Measurements from ENCODE around the gene MAP3K15. TPM values are rescaled to one million over a fixed set of nuclear protein-coding genes. Genes with fewer than 3 reads are reported as not detected.
"Not testable (repeated sequence)": the region's sequence is repeated elsewhere in the genome, so short reads cannot be mapped to it uniquely, and the experiment has no call there.

MAP3K15 gene
- total RNA-seq, 2 experiments from 2014 or later, result 0.30 to 0.43 TPM

GRCh38 chrX:19512359-19512758 is 2.9 kb downstream of the MAP3K15 start:
- DNase-seq (no peak), ATAC-seq (ENCODE audit: low read depth) (no peak)
- H3K9me3 Mint-ChIP-seq, result peaks cover 2% of the 10 kb centered on the region
- H3K27ac Mint-ChIP-seq, result no peak overlapping the region
- peaks cover 4% of the 10 kb centered on the region for H3K4me1 Mint-ChIP-seq
- peaks cover 12% of the 10 kb centered on the region for H3K27me3 Mint-ChIP-seq
- POLR2A ChIA-PET, result no interaction called here
- no peaks in the 10 kb centered on the region for H3K36me3 Mint-ChIP-seq
- H3K4me3 Mint-ChIP-seq, result no peak overlapping the region

- H3K4me1 Mint-ChIP-seq, H3K27ac Mint-ChIP-seq: not testable (repeated sequence)
Measured at GRCh38 chrX:19511796-19512195, 3.5 kb downstream of the MAP3K15 start.

GRCh38 chrX:19496711-19497110 is 18.6 kb downstream of the MAP3K15 start:
- Mint-ChIP-seq H3K9me3 (no peaks in the 10 kb centered on the region), H3K27ac (no peak overlapping the region)

More at GRCh38 chrX:19511796-19512195, 3.5 kb downstream of the MAP3K15 start:
- H3K4me3 Mint-ChIP-seq; ATAC-seq (ENCODE audit: low read depth); DNase-seq; H3K9me3 Mint-ChIP-seq; H3K36me3 Mint-ChIP-seq; POLR2A ChIA-PET; H3K27me3 Mint-ChIP-seq: not testable (repeated sequence)

GRCh38 chrX:19487520-19488200 is 27.6 kb downstream of the MAP3K15 start:
- DNase-seq (no peak), ATAC-seq (ENCODE audit: low read depth) (no peak)
- POLR2A ChIA-PET, result no interaction called here
- Mint-ChIP-seq H3K9me3 (no peaks in the 10 kb centered on the region), H3K36me3 (no peaks in the 10 kb centered on the region), H3K4me1 (peaks cover 8% of the 10 kb centered on the region), H3K4me3 (no peak overlapping the region), H3K27ac (no peak overlapping the region), H3K27me3 (no peaks in the 10 kb centered on the region)

More at GRCh38 chrX:19496711-19497110, 18.6 kb downstream of the MAP3K15 start:
- DNase-seq (no peak), ATAC-seq (ENCODE audit: low read depth) (no peak)
- Mint-ChIP-seq H3K4me1 (no peaks in the 10 kb centered on the region), H3K4me3 (no peak overlapping the region), H3K36me3 (no peaks in the 10 kb centered on the region), H3K27me3 (peaks cover 3% of the 10 kb centered on the region)
- POLR2A ChIA-PET, result no interaction called here

- H3K27me3 Mint-ChIP-seq, result no peaks in the 10 kb centered on the region
- H3K9me3 Mint-ChIP-seq, result peaks cover 2% of the 10 kb centered on the region
- POLR2A ChIA-PET, result no interaction called here
- no peak overlapping the region for H3K4me3 Mint-ChIP-seq
- H3K4me1 Mint-ChIP-seq, result no peaks in the 10 kb centered on the region
- no peak for ATAC-seq (ENCODE audit: low read depth)
- H3K36me3 Mint-ChIP-seq, result no peaks in the 10 kb centered on the region
- no peak for DNase-seq
- no peak overlapping the region for H3K27ac Mint-ChIP-seq
Measured at GRCh38 chrX:19479458-19479857, 35.9 kb downstream of the MAP3K15 start.

- H3K9me3 Mint-ChIP-seq; H3K4me1 Mint-ChIP-seq; H3K27me3 Mint-ChIP-seq; H3K4me3 Mint-ChIP-seq; H3K27ac Mint-ChIP-seq; POLR2A ChIA-PET; H3K36me3 Mint-ChIP-seq; DNase-seq; ATAC-seq (ENCODE audit: low read depth): not testable (repeated sequence)
Measured at GRCh38 chrX:19468383-19468782, 46.9 kb downstream of the MAP3K15 start.

GRCh38 chrX:19462879-19463278 is 52.4 kb downstream of the MAP3K15 start:
- H3K9me3 Mint-ChIP-seq, result no peaks in the 10 kb centered on the region
- H3K4me3 Mint-ChIP-seq, result no peak overlapping the region
- ATAC-seq (ENCODE audit: low read depth) (no peak), DNase-seq (no peak)
- no peak overlapping the region for H3K27ac Mint-ChIP-seq
- POLR2A ChIA-PET, result no interaction called here
- no peaks in the 10 kb centered on the region for H3K36me3 Mint-ChIP-seq
- no peaks in the 10 kb centered on the region for H3K27me3 Mint-ChIP-seq
- H3K4me1 Mint-ChIP-seq, result no peaks in the 10 kb centered on the region

GRCh38 chrX:19462231-19462630 is 53.1 kb downstream of the MAP3K15 start:
- Mint-ChIP-seq H3K27ac (no peak overlapping the region), H3K27me3 (no peaks in the 10 kb centered on the region), H3K9me3 (no peaks in the 10 kb centered on the region), H3K36me3 (no peaks in the 10 kb centered on the region), H3K4me1 (no peaks in the 10 kb centered on the region), H3K4me3 (no peak overlapping the region)
- DNase-seq (no peak), ATAC-seq (ENCODE audit: low read depth) (no peak)
- POLR2A ChIA-PET, result no interaction called here

GRCh38 chrX:19457662-19458061 is 57.6 kb downstream of the MAP3K15 start:
- no peak overlapping the region for H3K4me3 Mint-ChIP-seq
- no peaks in the 10 kb centered on the region for H3K4me1 Mint-ChIP-seq
- ATAC-seq (ENCODE audit: low read depth) (no peak), DNase-seq (no peak)
- H3K27ac Mint-ChIP-seq, result no peak overlapping the region
- no peaks in the 10 kb centered on the region for H3K36me3 Mint-ChIP-seq
- no peaks in the 10 kb centered on the region for H3K9me3 Mint-ChIP-seq
- H3K27me3 Mint-ChIP-seq, result no peaks in the 10 kb centered on the region
- POLR2A ChIA-PET, result no interaction called here

GRCh38 chrX:19448077-19448476 is 67.2 kb downstream of the MAP3K15 start:
- H3K27ac Mint-ChIP-seq, result no peak overlapping the region
- H3K4me3 Mint-ChIP-seq, result no peak overlapping the region
- H3K36me3 Mint-ChIP-seq, result no peaks in the 10 kb centered on the region
- no peaks in the 10 kb centered on the region for H3K27me3 Mint-ChIP-seq
- no peak for ATAC-seq (ENCODE audit: low read depth)
- no peak for DNase-seq
- POLR2A ChIA-PET, result no interaction called here
- H3K4me1 Mint-ChIP-seq, result no peaks in the 10 kb centered on the region
- no peaks in the 10 kb centered on the region for H3K9me3 Mint-ChIP-seq

- Mint-ChIP-seq H3K27me3 (no peaks in the 10 kb centered on the region), H3K4me1 (no peaks in the 10 kb centered on the region)
- DNase-seq, result no peak
Measured at GRCh38 chrX:19446397-19446796, 68.9 kb downstream of the MAP3K15 start.

GRCh38 chrX:19445772-19446171 is 69.5 kb downstream of the MAP3K15 start:
- H3K27me3 Mint-ChIP-seq; ATAC-seq (ENCODE audit: low read depth); H3K4me3 Mint-ChIP-seq; H3K9me3 Mint-ChIP-seq; POLR2A ChIA-PET; H3K36me3 Mint-ChIP-seq; DNase-seq; H3K4me1 Mint-ChIP-seq; H3K27ac Mint-ChIP-seq: not testable (repeated sequence)

More at GRCh38 chrX:19446397-19446796, 68.9 kb downstream of the MAP3K15 start:
- no peaks in the 10 kb centered on the region for H3K36me3 Mint-ChIP-seq
- POLR2A ChIA-PET, result no interaction called here
- no peak overlapping the region for H3K4me3 Mint-ChIP-seq
- no peak for ATAC-seq (ENCODE audit: low read depth)
- no peaks in the 10 kb centered on the region for H3K9me3 Mint-ChIP-seq
- no peak overlapping the region for H3K27ac Mint-ChIP-seq

- DNase-seq (no peak), ATAC-seq (ENCODE audit: low read depth) (no peak)
- POLR2A ChIA-PET, result no interaction called here
- no peaks in the 10 kb centered on the region for H3K9me3 Mint-ChIP-seq
- no peaks in the 10 kb centered on the region for H3K27me3 Mint-ChIP-seq
- H3K4me1 Mint-ChIP-seq, result no peaks in the 10 kb centered on the region
- H3K36me3 Mint-ChIP-seq, result no peaks in the 10 kb centered on the region
- no peak overlapping the region for H3K27ac Mint-ChIP-seq
- H3K4me3 Mint-ChIP-seq, result no peak overlapping the region
Measured at GRCh38 chrX:19443869-19444526, 71.3 kb downstream of the MAP3K15 start.

GRCh38 chrX:19440713-19441112 is 74.6 kb downstream of the MAP3K15 start:
- no peak overlapping the region for H3K27ac Mint-ChIP-seq
- POLR2A ChIA-PET, result no interaction called here
- no peak for DNase-seq
- no peaks in the 10 kb centered on the region for H3K4me1 Mint-ChIP-seq
- no peaks in the 10 kb centered on the region for H3K9me3 Mint-ChIP-seq
- H3K4me3 Mint-ChIP-seq, result no peak overlapping the region
- no peak for ATAC-seq (ENCODE audit: low read depth)
- no peaks in the 10 kb centered on the region for H3K27me3 Mint-ChIP-seq
- no peaks in the 10 kb centered on the region for H3K36me3 Mint-ChIP-seq

All from activated naive CD8-positive, alpha-beta T cell treated with anti-CD3 and anti-CD28 coated beads, Interleukin-2, amount 10 ng/mL, durations not matched to agents 7 days and 5 days (primary cell).